22Rv1 (cell line): ENCODE measurements around the gene RNU6-1.

ENCODE experiments used
- ZFX ChIP-seq: fragments of 450-650 bp; IDR thresholded peaks from 2 replicates; pipeline ENCODE4 v1.6.1; 2017; ENCODE audit warnings: antibody characterized with exemption, borderline replicate concordance
- TF ChIP-seq, protein P1 (sequence below): fragments of 450-650 bp; IDR thresholded peaks from 2 replicates; pipeline ENCODE4 v1.5.1; 2017; ENCODE audit warnings: mild to moderate bottlenecking

DNA sequence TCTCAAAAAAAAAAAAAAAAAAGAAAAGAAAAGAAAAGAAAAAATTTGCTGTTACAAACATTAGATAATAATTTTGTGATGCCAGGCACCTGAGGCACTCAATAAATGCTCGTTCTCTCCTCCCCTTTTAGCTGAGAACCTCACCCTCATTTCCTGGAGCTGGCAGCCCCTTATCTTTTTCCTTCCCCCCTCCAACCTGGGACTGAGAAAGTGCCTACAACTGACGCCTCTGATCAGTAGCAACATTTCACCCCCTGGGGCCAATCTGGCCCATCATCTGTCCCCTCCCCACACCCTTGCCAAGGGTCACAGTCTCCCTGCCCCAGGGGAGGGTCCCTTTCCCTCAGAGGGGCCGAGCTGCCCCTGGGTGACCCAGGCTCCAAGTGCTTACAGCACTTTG, 12.6 kb upstream of the RNU6-1 start:
- TF ChIP-seq, protein P1, sequence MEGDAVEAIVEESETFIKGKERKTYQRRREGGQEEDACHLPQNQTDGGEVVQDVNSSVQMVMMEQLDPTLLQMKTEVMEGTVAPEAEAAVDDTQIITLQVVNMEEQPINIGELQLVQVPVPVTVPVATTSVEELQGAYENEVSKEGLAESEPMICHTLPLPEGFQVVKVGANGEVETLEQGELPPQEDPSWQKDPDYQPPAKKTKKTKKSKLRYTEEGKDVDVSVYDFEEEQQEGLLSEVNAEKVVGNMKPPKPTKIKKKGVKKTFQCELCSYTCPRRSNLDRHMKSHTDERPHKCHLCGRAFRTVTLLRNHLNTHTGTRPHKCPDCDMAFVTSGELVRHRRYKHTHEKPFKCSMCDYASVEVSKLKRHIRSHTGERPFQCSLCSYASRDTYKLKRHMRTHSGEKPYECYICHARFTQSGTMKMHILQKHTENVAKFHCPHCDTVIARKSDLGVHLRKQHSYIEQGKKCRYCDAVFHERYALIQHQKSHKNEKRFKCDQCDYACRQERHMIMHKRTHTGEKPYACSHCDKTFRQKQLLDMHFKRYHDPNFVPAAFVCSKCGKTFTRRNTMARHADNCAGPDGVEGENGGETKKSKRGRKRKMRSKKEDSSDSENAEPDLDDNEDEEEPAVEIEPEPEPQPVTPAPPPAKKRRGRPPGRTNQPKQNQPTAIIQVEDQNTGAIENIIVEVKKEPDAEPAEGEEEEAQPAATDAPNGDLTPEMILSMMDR, result no peak
- TF ChIP-seq ZFX, result no peak
